ENCODE results near the gene DDI2. TPM values are rescaled to one million over a fixed set of nuclear protein-coding genes. Genes with fewer than 3 reads are reported as not detected.

DDI2 gene
- total and polyA plus RNA-seq, 12 donors = 2.1 to 29.6 (median 23.9) TPM

DNA sequence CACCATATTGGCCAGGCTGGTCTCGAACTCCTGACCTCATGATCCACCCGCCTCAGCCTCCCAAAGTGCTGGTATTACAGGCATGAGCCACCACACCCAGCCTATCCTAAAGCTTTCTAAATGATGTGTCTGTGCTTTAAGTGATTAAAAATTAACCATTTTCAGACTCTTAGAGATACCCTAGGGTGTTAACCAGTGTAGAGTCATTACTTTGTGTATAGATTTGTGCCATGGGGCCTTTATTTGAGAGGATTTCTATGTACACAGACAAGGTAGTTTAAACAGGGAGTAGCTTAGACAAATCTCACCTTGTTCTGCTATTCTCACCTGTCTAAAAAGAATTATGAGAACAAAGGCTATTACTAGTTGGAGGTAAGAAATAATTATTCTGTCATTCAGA, 54.2 kb downstream of the DDI2 start:
- no peak for ATAC-seq
- DNase-seq = no peak
- no peaks in the 10 kb centered on the region for H3K36me3 ChIP-seq
- H3K4me1 ChIP-seq = peaks cover 0 to 17% (median 8%) of the 10 kb centered on the region in 9 donors
- H3K27ac ChIP-seq = no peak overlapping the region
- intact Hi-C loops (cut with DNase I) = no loop called here
- no peak overlapping the region for H3K4me3 ChIP-seq
- H3K9me3 ChIP-seq = no peaks in the 10 kb centered on the region
- H3K27me3 ChIP-seq = no peaks in the 10 kb centered on the region
- TF ChIP-seq, protein P1, sequence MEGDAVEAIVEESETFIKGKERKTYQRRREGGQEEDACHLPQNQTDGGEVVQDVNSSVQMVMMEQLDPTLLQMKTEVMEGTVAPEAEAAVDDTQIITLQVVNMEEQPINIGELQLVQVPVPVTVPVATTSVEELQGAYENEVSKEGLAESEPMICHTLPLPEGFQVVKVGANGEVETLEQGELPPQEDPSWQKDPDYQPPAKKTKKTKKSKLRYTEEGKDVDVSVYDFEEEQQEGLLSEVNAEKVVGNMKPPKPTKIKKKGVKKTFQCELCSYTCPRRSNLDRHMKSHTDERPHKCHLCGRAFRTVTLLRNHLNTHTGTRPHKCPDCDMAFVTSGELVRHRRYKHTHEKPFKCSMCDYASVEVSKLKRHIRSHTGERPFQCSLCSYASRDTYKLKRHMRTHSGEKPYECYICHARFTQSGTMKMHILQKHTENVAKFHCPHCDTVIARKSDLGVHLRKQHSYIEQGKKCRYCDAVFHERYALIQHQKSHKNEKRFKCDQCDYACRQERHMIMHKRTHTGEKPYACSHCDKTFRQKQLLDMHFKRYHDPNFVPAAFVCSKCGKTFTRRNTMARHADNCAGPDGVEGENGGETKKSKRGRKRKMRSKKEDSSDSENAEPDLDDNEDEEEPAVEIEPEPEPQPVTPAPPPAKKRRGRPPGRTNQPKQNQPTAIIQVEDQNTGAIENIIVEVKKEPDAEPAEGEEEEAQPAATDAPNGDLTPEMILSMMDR (IDR thresholded peaks at IDR 0.05) = no peak
- WGBS, 2 donors = 95 to 100% methylated on average over 2 of the region's 2 CpGs

DNA sequence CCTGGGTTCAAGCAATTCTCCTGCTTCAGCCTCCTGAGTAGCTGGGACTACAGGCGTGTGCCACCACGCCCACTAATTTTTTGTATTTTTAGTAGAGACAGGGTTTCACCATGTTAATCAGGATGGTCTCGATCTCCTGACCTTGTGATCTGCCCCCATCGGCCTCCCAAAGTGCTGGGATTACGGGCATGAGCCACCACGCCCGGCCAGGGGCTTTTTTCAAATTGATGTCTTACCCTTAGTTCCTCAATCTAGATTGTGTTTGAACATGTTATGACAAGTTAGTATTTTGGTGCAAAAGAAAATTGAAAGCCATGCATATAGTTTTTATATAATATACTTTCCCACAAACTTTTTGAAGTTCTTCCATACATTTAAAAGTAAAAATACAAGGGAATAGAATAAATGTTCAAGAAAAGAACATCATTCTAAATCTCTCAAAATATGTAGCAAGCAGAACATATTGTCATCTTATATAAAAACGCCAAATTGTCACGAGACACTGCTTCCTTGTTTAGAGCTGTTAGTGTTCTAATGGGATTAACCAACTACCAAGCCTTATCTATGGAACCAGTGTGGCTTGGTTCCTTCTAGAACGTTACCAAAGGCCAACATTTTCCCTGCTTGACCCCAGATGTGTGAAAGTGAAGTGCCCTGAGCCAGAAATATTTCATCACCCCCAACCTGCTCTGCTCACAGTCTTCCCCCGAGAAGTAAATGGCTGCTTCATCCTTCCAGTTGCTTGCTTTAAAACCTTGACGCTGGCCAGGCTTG, 57.3 kb downstream of the DDI2 start:
- DNase-seq = no peak
- intact Hi-C loops (cut with DNase I) = no loop called here
- Histone ChIP-seq H3K4me3 (no peak overlapping the region), H3K27me3 (no peaks in the 10 kb centered on the region), H3K4me1 (peaks cover 0 to 21% (median 0%) of the 10 kb centered on the region in 9 donors), H3K36me3 (no peaks in the 10 kb centered on the region), H3K9me3 (no peaks in the 10 kb centered on the region), H3K27ac (peak overlapping the region in 1 of 10 donors; percentile 31)
- 70 to 78% methylated on average over 12 of the region's 12 CpGs for WGBS, 2 donors
- TF ChIP-seq, protein P1 (IDR thresholded peaks at IDR 0.05) = no peak
- no peak for ATAC-seq

DNA sequence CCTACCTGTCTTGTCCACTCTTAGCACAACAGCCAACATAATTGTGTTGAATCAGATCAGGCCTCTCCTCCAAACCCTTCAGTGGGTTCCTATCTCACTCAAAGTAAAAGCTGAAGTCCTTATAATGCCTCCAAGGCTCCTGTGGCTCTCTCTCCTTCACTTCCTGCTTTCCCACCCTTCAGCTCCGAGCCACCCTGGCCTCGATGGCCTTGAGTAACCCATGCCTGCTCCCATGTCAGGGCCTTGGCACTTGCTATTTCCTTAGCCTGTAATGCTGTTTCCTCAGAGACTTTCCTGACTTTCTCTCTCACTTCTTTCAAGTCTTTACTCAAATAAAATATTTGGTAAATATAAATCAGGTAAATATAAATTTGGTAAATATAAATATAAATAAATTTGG, 58.8 kb downstream of the DDI2 start:
- TF ChIP-seq, protein P1 (IDR thresholded peaks at IDR 0.05) = no peak
- DNase-seq (no peak), ATAC-seq (no peak)
- 37 to 68% methylated on average over 2 of the region's 2 CpGs for WGBS, 2 donors
- no peaks in the 10 kb centered on the region for H3K9me3 ChIP-seq
- H3K4me1 ChIP-seq = peaks cover 0 to 35% (median under 1%) of the 10 kb centered on the region in 9 donors
- no peak overlapping the region for H3K4me3 ChIP-seq
- intact Hi-C loops (cut with DNase I) = no loop called here
- H3K27ac ChIP-seq = no peak overlapping the region
- H3K36me3 ChIP-seq = no peaks in the 10 kb centered on the region
- H3K27me3 ChIP-seq = no peaks in the 10 kb centered on the region

DNA sequence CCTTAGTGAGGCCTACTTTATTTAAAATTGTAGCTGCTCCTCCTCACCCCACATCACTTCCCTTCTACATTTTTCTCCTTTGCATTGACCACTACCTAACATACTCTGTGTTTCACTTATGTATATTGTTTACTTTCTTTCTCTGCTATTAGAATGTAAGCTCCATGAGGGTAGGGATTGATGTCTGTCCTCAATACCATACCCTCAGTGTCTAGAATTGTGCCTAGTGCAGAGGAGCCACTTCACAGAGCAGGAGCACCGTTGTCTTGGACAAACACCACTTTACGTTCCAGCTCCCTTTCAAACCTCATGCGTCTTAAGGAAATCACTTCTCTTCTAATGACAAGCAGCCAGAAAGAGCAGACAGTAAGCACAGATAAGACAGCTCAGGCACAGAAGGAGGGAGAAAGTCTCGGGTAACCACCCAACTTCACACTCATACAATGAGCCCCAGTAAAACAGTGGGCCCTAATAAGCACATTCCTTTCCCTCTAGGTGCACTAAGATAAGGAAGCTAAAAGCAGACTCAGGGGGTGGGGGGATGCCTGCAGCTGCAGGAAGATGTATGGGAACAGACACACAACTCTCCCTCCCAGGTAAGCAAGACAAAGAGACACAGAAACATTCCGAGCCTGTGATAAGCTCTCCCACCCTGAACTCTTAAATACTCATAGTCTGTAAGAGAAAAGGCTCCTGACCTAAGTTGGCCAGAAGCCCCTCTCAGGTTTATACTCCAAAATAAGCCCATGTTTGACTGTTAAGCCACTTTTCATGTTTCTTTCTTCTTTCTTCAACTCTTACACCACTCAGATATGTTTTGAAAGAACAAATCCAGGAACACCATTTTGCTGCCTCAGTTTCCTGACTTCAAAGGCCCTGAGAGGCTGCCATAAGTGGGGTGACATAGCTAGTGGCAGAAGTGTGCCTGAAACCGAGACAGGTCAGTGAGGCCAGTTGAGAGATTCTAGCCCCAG, 59.7 kb downstream of the DDI2 start:
- H3K36me3 ChIP-seq = no peaks in the 10 kb centered on the region
- ATAC-seq = no peak
- peaks cover 0 to 44% (median 8%) of the 10 kb centered on the region in 9 donors for H3K4me1 ChIP-seq
- 80 to 82% methylated on average over 6 of the region's 6 CpGs for WGBS, 2 donors
- no peak overlapping the region for H3K27ac ChIP-seq
- H3K27me3 ChIP-seq = no peaks in the 10 kb centered on the region
- TF ChIP-seq, protein P1 (IDR thresholded peaks at IDR 0.05) = no peak
- no peaks in the 10 kb centered on the region for H3K9me3 ChIP-seq
- H3K4me3 ChIP-seq = no peak overlapping the region
- DNase-seq = no peak
- intact Hi-C loops (cut with DNase I) = no loop called here

Measured in heart right ventricle (tissue), 16 donors.